ENCODE results near the gene ICAM4.

DNA sequence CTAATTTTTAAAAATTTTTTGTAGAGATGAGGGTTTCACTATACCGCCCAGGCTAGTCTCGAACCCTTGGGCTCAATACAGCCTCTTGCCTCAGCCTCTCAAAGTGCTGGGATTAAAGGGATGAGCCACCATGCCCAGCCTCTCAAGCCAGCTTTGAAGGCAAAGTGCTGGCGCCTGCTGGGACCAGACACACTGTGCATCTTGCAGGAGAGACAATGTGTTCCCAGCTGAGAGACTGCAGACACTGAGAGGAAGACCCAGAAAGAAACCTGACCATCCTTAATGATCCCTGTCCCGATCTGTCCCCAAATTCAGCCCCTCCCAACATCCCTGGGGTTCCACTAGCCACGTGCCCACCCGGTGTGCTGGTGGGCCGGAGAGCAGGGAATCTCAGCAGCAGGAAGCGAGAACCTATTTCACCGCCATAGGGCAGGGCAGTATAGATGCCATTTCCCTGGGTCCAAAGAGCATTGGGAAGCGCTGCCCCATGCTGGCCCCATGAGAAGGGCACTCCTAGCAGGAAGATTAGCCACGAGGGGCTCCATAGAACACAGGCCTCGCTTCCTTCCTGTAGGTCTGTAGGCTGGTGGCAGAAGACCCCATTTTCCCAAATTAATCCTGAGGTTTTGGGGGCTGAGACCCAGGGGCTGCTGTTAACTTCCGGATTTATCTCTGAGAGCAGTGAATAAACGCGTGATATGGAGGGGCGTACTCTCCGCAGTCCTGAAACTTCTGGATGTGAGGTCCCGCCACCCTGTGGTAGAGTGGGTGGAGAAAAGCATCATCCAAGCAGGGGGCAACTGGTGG lies 45.6 kb downstream of the ICAM4 start:
- TF ChIP-seq, protein P1, sequence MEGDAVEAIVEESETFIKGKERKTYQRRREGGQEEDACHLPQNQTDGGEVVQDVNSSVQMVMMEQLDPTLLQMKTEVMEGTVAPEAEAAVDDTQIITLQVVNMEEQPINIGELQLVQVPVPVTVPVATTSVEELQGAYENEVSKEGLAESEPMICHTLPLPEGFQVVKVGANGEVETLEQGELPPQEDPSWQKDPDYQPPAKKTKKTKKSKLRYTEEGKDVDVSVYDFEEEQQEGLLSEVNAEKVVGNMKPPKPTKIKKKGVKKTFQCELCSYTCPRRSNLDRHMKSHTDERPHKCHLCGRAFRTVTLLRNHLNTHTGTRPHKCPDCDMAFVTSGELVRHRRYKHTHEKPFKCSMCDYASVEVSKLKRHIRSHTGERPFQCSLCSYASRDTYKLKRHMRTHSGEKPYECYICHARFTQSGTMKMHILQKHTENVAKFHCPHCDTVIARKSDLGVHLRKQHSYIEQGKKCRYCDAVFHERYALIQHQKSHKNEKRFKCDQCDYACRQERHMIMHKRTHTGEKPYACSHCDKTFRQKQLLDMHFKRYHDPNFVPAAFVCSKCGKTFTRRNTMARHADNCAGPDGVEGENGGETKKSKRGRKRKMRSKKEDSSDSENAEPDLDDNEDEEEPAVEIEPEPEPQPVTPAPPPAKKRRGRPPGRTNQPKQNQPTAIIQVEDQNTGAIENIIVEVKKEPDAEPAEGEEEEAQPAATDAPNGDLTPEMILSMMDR (IDR thresholded peaks at IDR 0.05), result no peak
- TF ChIP-seq POLR2A (IDR thresholded peaks at IDR 0.05) (no peak), POLR2AphosphoS5 (IDR thresholded peaks at IDR 0.05) (no peak)

All from stomach (tissue), 4 donors.